K562 (cell line): ENCODE measurements around the gene PLEKHM1. TPM values are rescaled to one million over a fixed set of nuclear protein-coding genes. Genes with fewer than 3 reads are reported as not detected.

Experiments
- AFF4 ChIP-seq: sonication (generic); formaldehyde crosslinking; IDR thresholded peaks from 2 replicates; pipeline ENCODE4 v1.8.0; 2023; ENCODE audit warnings: mild to moderate bottlenecking, missing genetic modification reagents
- ARID2 ChIP-seq: fragments of 450-650 bp; IDR thresholded peaks from 2 replicates; pipeline ENCODE4 v1.6.1; 2017; ENCODE audit warnings: antibody characterized with exemption, mild to moderate bottlenecking
- BRD9 ChIP-seq: fragments of 450-650 bp; IDR thresholded peaks from 2 replicates; pipeline ENCODE4 v1.6.1; 2018; ENCODE audit warnings: low read depth; ENCODE audit not compliant: partially characterized antibody
- CBX2 ChIP-seq: fragments of 200-600 bp; sonication (generic); IDR thresholded peaks from one replicate; pipeline ENCODE4 v1.6.1; 2012; ENCODE audit warnings: mild to moderate bottlenecking, low read length, inconsistent platforms; ENCODE audit not compliant: insufficient read depth, poor library complexity, severe bottlenecking
- CHD4 ChIP-seq: fragments of 200-600 bp; sonication (generic); IDR thresholded peaks from 3 replicates; pipeline ENCODE4 v1.6.1; 2012; ENCODE audit warnings: low read depth, mild to moderate bottlenecking, mixed read lengths, low read length, inconsistent platforms; ENCODE audit not compliant: insufficient read depth, insufficient replicate concordance, poor library complexity, severe bottlenecking
- DNMT1 ChIP-seq: fragments of 450-650 bp; IDR thresholded peaks from 2 replicates; pipeline ENCODE4 v1.6.1; 2016; ENCODE audit warnings: antibody characterized with exemption, mild to moderate bottlenecking
- E2F3 ChIP-seq: fragments of 250-450 bp; sonication (Bioruptor Pico); IDR thresholded peaks from 2 replicates; pipeline ENCODE4 v1.4.0; 2020; ENCODE audit warnings: mild to moderate bottlenecking
- EHMT2 ChIP-seq: fragments of 450-650 bp; IDR thresholded peaks from 2 replicates; pipeline ENCODE4 v1.6.1; 2018; ENCODE audit warnings: antibody characterized with exemption
- ELK1 ChIP-seq: sonication (generic); formaldehyde crosslinking; IDR thresholded peaks from 2 replicates; pipeline ENCODE4 v1.8.1; 2022; ENCODE audit warnings: missing genetic modification reagents
- FOXP4 ChIP-seq: sonication (generic); formaldehyde crosslinking; IDR thresholded peaks from 2 replicates; pipeline ENCODE4 v1.8.0; 2022; ENCODE audit warnings: mild to moderate bottlenecking, missing genetic modification reagents, borderline replicate concordance
- GTF2F1 ChIP-seq: IDR thresholded peaks from 2 replicates; pipeline ENCODE4 v1.6.1; 2011; ENCODE audit warnings: low read depth, low read length, improper control_type of control experiment
- HDAC3 ChIP-seq: fragments of 450-650 bp; IDR thresholded peaks from 2 replicates; pipeline ENCODE4 v1.6.1; 2018; ENCODE audit warnings: borderline replicate concordance, mild to moderate bottlenecking, moderate library complexity; ENCODE audit not compliant: partially characterized antibody
- HEY1 ChIP-seq: fragments of 250-450 bp; sonication (Bioruptor Pico); IDR thresholded peaks from 2 replicates; pipeline ENCODE4 v1.5.0; 2020; ENCODE audit warnings: mild to moderate bottlenecking, moderate library complexity, borderline replicate concordance
- MIER1 ChIP-seq: fragments of 450-650 bp; IDR thresholded peaks from 2 replicates; pipeline ENCODE4 v1.6.1; 2016; ENCODE audit warnings: antibody characterized with exemption, mild to moderate bottlenecking, low read depth
- ZNF668 ChIP-seq: fragments of 250-450 bp; sonication (Bioruptor Pico); IDR thresholded peaks from 2 replicates; pipeline ENCODE4 v1.8.0; 2022; ENCODE audit warnings: mild to moderate bottlenecking, inconsistent platforms
- ZNF766 ChIP-seq: fragments of 200-800 bp; sonication (Bioruptor generic); conservative IDR thresholded peaks from 2 replicates; pipeline ENCODE4 v1.6.1; 2016; ENCODE audit warnings: missing genetic modification characterization, missing compliant biosample characterization
- polyA plus RNA-seq, 8 experiments: library from polyadenylated mRNA; depleted of rRNA in 4 of 8; stranded (reverse) in 5 of 8; unstranded in 3 of 8; fragments of >200 nt; fragmentation: Nextera tagmentation in 2 of 8; fragmentation: Illumina TruSeq in 1 of 8; extraction: Ambion mirVana in 2 of 8; extraction: Trizol in 1 of 8; gene quantifications; 2 replicates each; pipeline versions ENCODE4 v1.2.1 to v1.2.3, GENCODE V29; 2011 to 2014; ENCODE audit warnings: inconsistent platforms in 1 of 8, missing spikeins in 1 of 8
- total RNA-seq, 7 experiments: library from RNA; depleted of rRNA in 6 of 7; stranded (reverse); fragments of >200 nt in 6 of 7; fragmentation: Illumina TruSeq in 2 of 7; extraction: Trizol in 2 of 7; gene quantifications; 2 replicates each; pipeline versions ENCODE4 v1.2.1 to v1.2.3, GENCODE V29; 2011 to 2021; ENCODE audit warnings: low replicate concordance in 1 of 7

The PLEKHM1 gene
- total and polyA plus RNA-seq, 9 of the 15 experiments (the other 6 are each of a cell fraction or from before 2014, with no cell fraction given), result 0.13 to 23.3 (median 5.7) TPM

- TF ChIP-seq CBX2 (no peak), E2F3 (no peak), FOXP4 (CRISPR knock-in tag) (no peak), ZNF668 (CRISPR knock-in tag) (no peak), AFF4 (CRISPR knock-in tag) (no peak), HDAC3 (no peak), GTF2F1 (no peak), ARID2 (no peak), DNMT1 (no peak), MIER1 (no peak), HEY1 (CRISPR knock-in tag) (no peak), ZNF766 (no peak), ELK1 (CRISPR knock-in tag) (no peak), BRD9 (no peak), CHD4 (peak; percentile 39), EHMT2 (no peak)
These were observed 67.1 kb downstream of the PLEKHM1 start (continued) for GRCh38 chr17:45423304-45423974.
